Ammon's horn (tissue), 1 donor: ENCODE data around the gene SCCPDH.
"Not testable (repeated sequence)": the region's sequence is repeated elsewhere in the genome, so short reads cannot be mapped to it uniquely, and the experiment has no call there.

Experiments
- DNase-seq: peaks from one replicate; pipeline ENCODE4 v3.0.0-alpha.2; 2016; ENCODE audit warnings: low spot score

The SCCPDH gene

DNA sequence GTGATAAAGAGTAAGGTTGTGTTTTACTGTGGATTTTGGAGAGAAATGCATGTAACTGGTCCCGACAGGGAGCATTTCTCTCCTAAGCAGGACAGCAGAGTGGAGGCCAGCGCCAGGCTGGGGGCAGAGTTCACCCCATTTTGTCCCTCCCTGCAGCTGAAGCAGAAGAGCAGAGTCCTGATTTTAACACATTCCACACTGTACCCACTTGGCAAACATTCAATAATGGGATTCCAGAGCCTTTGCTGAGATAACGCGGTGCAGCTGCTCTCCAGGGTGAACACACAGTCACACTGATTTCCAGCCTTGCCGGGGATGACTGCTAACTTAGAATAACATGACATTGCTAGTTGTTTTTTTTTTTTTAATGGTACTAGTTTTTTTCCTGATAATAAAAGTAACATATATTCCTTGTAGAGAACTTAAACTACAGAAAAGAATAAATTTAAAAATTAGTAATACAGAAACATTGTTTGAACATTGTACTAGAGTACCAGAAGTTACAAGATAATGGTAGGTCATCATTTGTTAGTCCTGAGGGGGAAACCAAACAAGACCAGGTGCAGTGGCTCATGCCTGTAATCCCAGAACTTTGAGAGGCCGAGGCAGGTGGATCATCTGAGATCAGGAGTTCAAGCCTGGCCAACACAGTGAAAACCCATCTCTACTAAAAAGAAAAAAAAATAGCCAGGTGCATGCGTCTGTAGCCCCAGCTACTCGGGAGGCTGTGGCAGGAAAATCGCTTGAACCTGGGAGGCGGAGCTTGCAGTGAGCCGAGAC, 77.2 kb downstream of the SCCPDH start:
- no peak for DNase-seq

DNA sequence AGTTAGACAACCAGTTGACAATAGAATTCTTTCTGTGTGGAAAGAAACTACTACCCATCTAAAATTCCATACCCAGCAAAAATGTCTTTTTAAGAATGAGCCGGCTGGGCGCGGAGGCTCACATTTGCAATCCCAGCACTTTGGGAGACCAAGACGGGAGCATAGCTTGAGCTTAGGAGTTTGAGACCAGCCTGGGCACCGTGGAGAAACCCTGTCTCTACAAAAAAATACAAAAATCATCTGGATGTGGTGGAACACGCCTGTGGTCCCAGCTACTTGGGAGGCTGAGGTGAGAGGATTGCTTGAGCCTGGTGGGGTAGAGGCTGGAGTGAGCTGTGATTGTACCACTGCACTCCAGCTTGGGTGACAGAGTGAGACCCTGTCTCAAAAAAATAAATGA, 79.2 kb downstream of the SCCPDH start:
- DNase-seq: no peak

- no peak for DNase-seq
These were observed 79.7 kb downstream of the SCCPDH start for GRCh38 chr1:246803883-246804282.

GRCh38 chr1:246805135-246805716, 81.0 kb downstream of the SCCPDH start:
- no peak for DNase-seq

DNA sequence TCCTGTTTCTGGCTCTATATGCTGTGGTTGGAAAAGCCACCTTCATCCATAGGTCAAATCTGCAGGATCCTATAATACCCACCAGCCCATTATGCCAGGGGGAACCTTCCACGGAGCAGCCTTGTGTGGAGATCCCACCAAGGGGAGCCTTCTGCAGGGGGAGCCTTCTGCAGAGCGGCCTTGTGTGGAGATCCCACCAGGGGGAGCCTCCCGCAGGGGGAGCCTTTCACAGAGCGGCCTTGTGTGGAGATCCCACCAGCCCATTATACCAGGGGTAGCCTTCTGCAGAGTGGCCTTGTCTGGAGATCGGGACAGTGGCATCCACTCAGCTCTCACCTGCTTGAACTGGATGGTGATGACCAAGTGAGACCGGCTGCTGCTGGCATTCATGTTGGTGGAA, 85.3 kb downstream of the SCCPDH start:
- no peak for DNase-seq

DNA sequence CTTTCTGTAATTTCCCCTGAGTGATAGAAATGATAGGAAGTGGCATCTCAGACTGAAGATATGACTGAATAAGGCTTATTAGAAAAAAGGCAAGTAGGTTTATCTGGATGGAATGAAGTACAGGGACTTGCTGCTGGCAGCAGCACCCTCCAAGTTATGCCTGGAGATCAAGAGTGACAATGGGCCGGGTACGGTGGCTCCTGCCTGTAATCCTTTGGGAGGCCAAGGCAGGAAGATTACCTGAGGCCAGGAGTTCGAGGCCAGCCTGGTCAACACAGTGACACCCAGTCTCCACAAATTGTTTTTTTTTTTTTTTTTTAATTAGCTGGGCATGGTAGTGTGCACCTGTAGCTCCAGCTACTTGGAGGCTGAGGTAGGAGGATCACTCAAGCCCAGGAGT, 87.8 kb downstream of the SCCPDH start:
- DNase-seq: no peak

- DNase-seq: not testable (repeated sequence)
These were observed 89.1 kb downstream of the SCCPDH start for GRCh38 chr1:246813325-246813724.

- no peak for DNase-seq
These were observed 90.7 kb downstream of the SCCPDH start for GRCh38 chr1:246814890-246815289.

DNA sequence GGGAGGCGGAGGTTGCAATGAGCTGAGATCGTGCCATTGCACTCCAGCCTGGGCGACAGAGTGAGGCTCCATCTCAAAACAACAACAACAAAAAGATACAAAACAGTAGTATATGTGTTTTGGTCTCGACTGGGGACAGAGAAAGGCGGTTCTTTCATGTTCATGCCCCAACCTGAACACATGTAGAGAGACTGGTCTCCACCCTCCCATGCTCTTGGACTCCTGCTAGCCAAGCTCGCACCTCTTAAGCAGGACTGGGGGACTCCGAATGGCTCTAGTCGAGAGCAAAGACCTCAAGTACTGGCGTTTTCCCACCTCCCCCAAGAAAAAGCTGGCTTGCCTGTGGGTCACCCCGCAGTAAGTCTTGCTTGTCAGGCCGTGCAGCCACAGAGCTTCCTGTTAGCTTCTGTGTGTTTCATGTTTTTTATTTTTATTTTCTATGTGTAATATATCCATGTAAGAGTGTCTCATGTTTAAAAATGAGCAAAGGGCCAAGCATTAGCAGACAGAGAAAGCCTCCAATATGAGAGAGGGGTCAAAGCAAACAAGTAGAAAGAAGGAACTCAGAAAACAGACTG, 91.6 kb downstream of the SCCPDH start:
- no peak for DNase-seq
